GM12878 (cell line): ENCODE measurements around the gene LMAN2L. TPM values are rescaled to one million over a fixed set of nuclear protein-coding genes. Genes with fewer than 3 reads are reported as not detected.
A peak's percentile ranks its signal among the peaks of the same experiment; 100 is the strongest.

Experiments
- ATAC-seq: fragments of 200-7000 bp; cut with Tn5 transposase; 3 replicates; pipeline ENCODE4 v1.9.1; 2020; ENCODE audit warnings: mild to moderate bottlenecking, moderate library complexity
- BruUV-seq: library from RNA; stranded (reverse); fragments of 400-500 nt; replicated peaks from 2 replicates; lab custom pipeline; 2021; lab: Mats Ljungman, UMichigan
- CTCF ChIA-PET: fragments of 300-600 bp; sonication (Branson Sonifier 250); formaldehyde crosslinking; extraction: SDS; loops from one replicate; lab custom pipeline; 2021; ENCODE audit warnings: inconsistent platforms; lab: Yijun Ruan, JAX
- POLR2A ChIA-PET: fragments of 350-600 bp; formaldehyde crosslinking; extraction: SDS; loops from one replicate; lab custom pipeline; 2021; ENCODE audit warnings: inconsistent platforms; lab: Charles Lee
- RAD21 ChIA-PET: fragments of 300-600 bp; sonication (Branson Sonifier 250); formaldehyde crosslinking; loops from one replicate; lab custom pipeline; 2023; ENCODE audit warnings: antibody characterized with exemption; ENCODE audit not compliant: unreplicated experiment; lab: Charles Lee
- SMC1A ChIA-PET: fragments of 300-600 bp; sonication (Branson Sonifier 250); formaldehyde crosslinking; loops from one replicate; lab custom pipeline; 2023; ENCODE audit not compliant: unreplicated experiment, uncharacterized antibody; lab: Charles Lee
- DNase-seq: peaks from one replicate; pipeline ENCODE4 v3.0.0-alpha.2; 2011; ENCODE audit warnings: low read depth, low spot score
- FAIRE-seq: peaks from 3 replicates; lab custom pipeline; 2011; peaks lifted over from hg19 to GRCh38; lab: Jason Lieb, UNC
- H2AFZ ChIP-seq: 2 replicates; pipeline ENCODE4 v1.6.0; 2011; ENCODE audit warnings: low read depth, low read length, control low read depth; ENCODE audit not compliant: control insufficient read depth
- H3K27ac ChIP-seq: 2 replicates; pipeline ENCODE4 v1.5.1; 2011; ENCODE audit warnings: control low read depth; ENCODE audit not compliant: control insufficient read depth, insufficient read depth
- H3K27me3 ChIP-seq, 2 experiments: replicated peaks in 1 of 2; 2 replicates each; pipeline versions ENCODE4 v1.6.0 to v1.6.1; 2011; ENCODE audit warnings: low read length in 1 of 2; ENCODE audit not compliant: control insufficient read depth in 2 of 2, insufficient read depth in 2 of 2
- H3K36me3 ChIP-seq, 2 experiments: 2 replicates each; pipeline ENCODE4 v1.5.1; 2011; ENCODE audit warnings: low read length in 1 of 2; ENCODE audit not compliant: control insufficient read depth in 2 of 2, insufficient read depth in 2 of 2
- H3K4me1 ChIP-seq: 2 replicates; pipeline ENCODE4 v1.6.1; 2011; ENCODE audit warnings: mild to moderate bottlenecking, low read length, moderate library complexity, mixed read lengths; ENCODE audit not compliant: control insufficient read depth, insufficient read depth
- H3K4me2 ChIP-seq: 2 replicates; pipeline ENCODE4 v1.6.0; 2011; ENCODE audit warnings: control low read depth; ENCODE audit not compliant: control insufficient read depth, insufficient read depth
- H3K4me3 ChIP-seq: fragments of 200-600 bp; sonication (generic); 2 replicates; pipeline ENCODE4 v1.5.1; 2016
- H3K79me2 ChIP-seq: 2 replicates; pipeline ENCODE4 v1.6.0; 2011; ENCODE audit warnings: low read length; ENCODE audit not compliant: control insufficient read depth, insufficient read depth
- H3K9ac ChIP-seq: 2 replicates; pipeline ENCODE4 v1.8.0; 2011; ENCODE audit warnings: low read length, control low read depth, mixed read lengths; ENCODE audit not compliant: control insufficient read depth, insufficient read depth
- H3K9me3 ChIP-seq: replicated peaks from 3 replicates; pipeline ENCODE4 v1.5.1; 2011; ENCODE audit warnings: mild to moderate bottlenecking, low read length; ENCODE audit not compliant: control insufficient read depth, insufficient read depth
- H4K20me1 ChIP-seq: 2 replicates; pipeline ENCODE4 v1.6.0; 2011; ENCODE audit not compliant: control insufficient read depth, insufficient read depth
- MXI1 ChIP-seq: fragments of 150-350 bp; IDR thresholded peaks from 2 replicates; pipeline ENCODE4 v1.6.1; 2011; ENCODE audit warnings: low read depth, mild to moderate bottlenecking, inconsistent platforms, low read length, improper control_type of control experiment
- SPI1 ChIP-seq: IDR thresholded peaks from 2 replicates; pipeline ENCODE4 v1.6.1; 2011; ENCODE audit warnings: low read depth, mild to moderate bottlenecking, low read length, moderate library complexity, borderline replicate concordance; ENCODE audit not compliant: insufficient read depth
- ZNF384 ChIP-seq: IDR thresholded peaks from 2 replicates; pipeline ENCODE4 v1.6.1; 2012; ENCODE audit warnings: low read depth, mild to moderate bottlenecking, low read length, improper control_type of control experiment, borderline replicate concordance
- in situ Hi-C: fragments of 300-500 bp; cut with MboI; formaldehyde crosslinking; loops from 9 replicates; pipeline ENCODE4 v1.14.3; 2018; ENCODE audit warnings: mixed read lengths
- intact Hi-C: fragments of 100-400 bp; cut with micrococcal nuclease; formaldehyde crosslinking; loops from one replicate; pipeline ENCODE4 v1.14.2; 2022; ENCODE audit not compliant: unreplicated experiment
- polyA plus RNA-seq, 11 experiments: library from polyadenylated mRNA; depleted of rRNA in 4 of 11; unstranded in 6 of 11; stranded (reverse) in 5 of 11; fragments of >200 nt; fragmentation: Nextera tagmentation in 4 of 11; fragmentation: Illumina TruSeq in 1 of 11; extraction: Ambion mirVana in 4 of 11; extraction: Trizol in 1 of 11; gene quantifications; 1 replicate in 1 of 11; 2 replicates in 10 of 11; pipeline versions ENCODE4 v1.2.1 to v1.2.3, GENCODE V29; 2011 to 2016; ENCODE audit warnings: inconsistent platforms in 2 of 11, missing spikeins in 2 of 11, low read depth in 1 of 11
- total RNA-seq, 4 experiments: library from RNA; depleted of rRNA in 3 of 4; stranded (reverse); fragments of >200 nt in 3 of 4; fragmentation: Illumina TruSeq in 1 of 4; extraction: Trizol in 1 of 4; gene quantifications; 2 replicates each; pipeline versions ENCODE4 v1.2.1 to v1.2.3, GENCODE V29; 2013 to 2021

The LMAN2L gene
- total and polyA plus RNA-seq, 10 of the 15 experiments (the other 5 are each of a cell fraction or from before 2014, with no cell fraction given), result 5.7 to 16.3 (median 10.7) TPM

- no peak for DNase-seq
- POLR2A ChIA-PET, result no interaction called here
- no peak overlapping the region for H3K9ac ChIP-seq
- no peak for FAIRE-seq
- ATAC-seq, result peak; percentile 42
- H3K27ac ChIP-seq, result no peak overlapping the region
- no peaks in the 10 kb centered on the region for H3K27me3 ChIP-seq
- RAD21 ChIA-PET, result no interaction called here
- H3K4me2 ChIP-seq, result no peak overlapping the region
- no peaks in the 10 kb centered on the region for H3K36me3 ChIP-seq
- TF ChIP-seq SPI1, result peak; percentile 91
- TF ChIP-seq MXI1, result no peak
- peak; percentile 75 for TF ChIP-seq ZNF384
- TF ChIP-seq, all 136 proteins: peak for 2
- Histone ChIP-seq H2AFZ (no peak overlapping the region), H3K79me2 (no peaks in the 10 kb centered on the region), H3K9me3 (no peaks in the 10 kb centered on the region), H3K4me1 (no peaks in the 10 kb centered on the region), H3K4me3 (no peak overlapping the region), H4K20me1 (no peaks in the 10 kb centered on the region)
- in situ Hi-C loops, result no loop called here
- ChIA-PET SMC1A (interaction anchor here (1.0 kb wide), 1 partner anchor 12 kb away, joined by 5 read pairs; no protein-coding TSS in a partner anchor), CTCF (interaction anchor here (0.6 to 1.3 kb wide), 2 partner anchors 107 to 455 kb away, joined by 3 to 4 read pairs; no protein-coding TSS in a partner anchor)
- intact Hi-C loops, result no loop called here
- no TSS peak for BruUV-seq
Observed at GRCh38 chr2:96656540-96656939, 83.3 kb downstream of the LMAN2L start.

Other genes starting within 250 kb of the LMAN2L start
Only the 7 nearest of the 10 such genes appear.
- 18.6 and 24.6 TPM in 2 replicates for gene KANSL3, start 101.8 kb downstream of the LMAN2L start, total RNA-seq (2014; rRNA removed)
- gene KANSL3, start 101.8 kb downstream of the LMAN2L start, total RNA-seq (2014; rRNA removed; fragmentation: Illumina TruSeq; extraction: Trizol), result 13.5 and 15.9 TPM in 2 replicates
- gene KANSL3, start 101.8 kb downstream of the LMAN2L start, total RNA-seq (2021), result 25.9 and 26.1 TPM in 2 replicates
- 13.6 and 14.9 TPM in 2 replicates for gene KANSL3, start 101.8 kb downstream of the LMAN2L start, polyA plus RNA-seq (2011; rRNA removed)
- 15.0 and 18.0 TPM in 2 replicates for gene KANSL3, start 101.8 kb downstream of the LMAN2L start, polyA plus RNA-seq (2014; fragmentation: Illumina TruSeq; extraction: Trizol)
- 1 to 10 TPM; 5.6 to 6.6 TPM for gene KANSL3, start 101.8 kb downstream of the LMAN2L start, polyA plus RNA-seq (2014; fragmentation: Nextera tagmentation; extraction: Ambion mirVana)
- gene KANSL3, start 101.8 kb downstream of the LMAN2L start, polyA plus RNA-seq (2014; rRNA removed), result 18.3 and 20.0 TPM in 2 replicates
- 10 to 100 TPM; 14.1 to 17.5 TPM for gene KANSL3, start 101.8 kb downstream of the LMAN2L start, polyA plus RNA-seq (2016; fragmentation: Nextera tagmentation; extraction: Ambion mirVana)
- gene FER1L5, start 97.3 kb downstream of the LMAN2L start, total RNA-seq (2014; rRNA removed), result not detected in 2 replicates
- gene FER1L5, start 97.3 kb downstream of the LMAN2L start, total RNA-seq (2014; rRNA removed; fragmentation: Illumina TruSeq; extraction: Trizol), result not detected in 2 replicates
- gene FER1L5, start 97.3 kb downstream of the LMAN2L start, total RNA-seq (2021), result not detected in 2 replicates
- not detected in 2 replicates for gene FER1L5, start 97.3 kb downstream of the LMAN2L start, polyA plus RNA-seq (2011; rRNA removed)
- not detected in 2 replicates for gene FER1L5, start 97.3 kb downstream of the LMAN2L start, polyA plus RNA-seq (2014; fragmentation: Illumina TruSeq; extraction: Trizol)
- gene FER1L5, start 97.3 kb downstream of the LMAN2L start, polyA plus RNA-seq (2014; fragmentation: Nextera tagmentation; extraction: Ambion mirVana), result not detected
- not detected in 2 replicates for gene FER1L5, start 97.3 kb downstream of the LMAN2L start, polyA plus RNA-seq (2014; rRNA removed)
- gene FER1L5, start 97.3 kb downstream of the LMAN2L start, polyA plus RNA-seq (2016; fragmentation: Nextera tagmentation; extraction: Ambion mirVana), result not detected
- gene CNNM4, start 20.8 kb upstream of the LMAN2L start, total RNA-seq (2014; rRNA removed), result 6.6 and 9.0 TPM in 2 replicates
- gene CNNM4, start 20.8 kb upstream of the LMAN2L start, total RNA-seq (2014; rRNA removed; fragmentation: Illumina TruSeq; extraction: Trizol), result 6.4 and 7.2 TPM in 2 replicates
- gene CNNM4, start 20.8 kb upstream of the LMAN2L start, total RNA-seq (2021), result 13.8 and 14.4 TPM in 2 replicates
- 5.3 and 10.1 TPM in 2 replicates for gene CNNM4, start 20.8 kb upstream of the LMAN2L start, polyA plus RNA-seq (2011; rRNA removed)
- gene CNNM4, start 20.8 kb upstream of the LMAN2L start, polyA plus RNA-seq (2014; fragmentation: Illumina TruSeq; extraction: Trizol), result 12.6 and 13.7 TPM in 2 replicates
- gene CNNM4, start 20.8 kb upstream of the LMAN2L start, polyA plus RNA-seq (2014; fragmentation: Nextera tagmentation; extraction: Ambion mirVana), result 1 to 10 TPM; 2.4 to 2.8 TPM
- gene CNNM4, start 20.8 kb upstream of the LMAN2L start, polyA plus RNA-seq (2014; rRNA removed), result 10.1 and 10.4 TPM in 2 replicates
- 1 to 10 TPM; 2.7 to 7.2 TPM for gene CNNM4, start 20.8 kb upstream of the LMAN2L start, polyA plus RNA-seq (2016; fragmentation: Nextera tagmentation; extraction: Ambion mirVana)
- gene CNNM3, start 76.2 kb upstream of the LMAN2L start, total RNA-seq (2014; rRNA removed), result 4.0 and 4.7 TPM in 2 replicates
- gene CNNM3, start 76.2 kb upstream of the LMAN2L start, total RNA-seq (2014; rRNA removed; fragmentation: Illumina TruSeq; extraction: Trizol), result 2.8 and 3.2 TPM in 2 replicates
- 14.3 and 14.9 TPM in 2 replicates for gene CNNM3, start 76.2 kb upstream of the LMAN2L start, total RNA-seq (2021)
- gene CNNM3, start 76.2 kb upstream of the LMAN2L start, polyA plus RNA-seq (2011; rRNA removed), result 3.2 and 9.6 TPM in 2 replicates
- 1.8 and 7.9 TPM in 2 replicates for gene CNNM3, start 76.2 kb upstream of the LMAN2L start, polyA plus RNA-seq (2014; fragmentation: Illumina TruSeq; extraction: Trizol)
- gene CNNM3, start 76.2 kb upstream of the LMAN2L start, polyA plus RNA-seq (2014; fragmentation: Nextera tagmentation; extraction: Ambion mirVana), result 1 to 10 TPM in 1 of 2 experiments, under 1 TPM in 1; 0.72 to 1.9 TPM
- gene CNNM3, start 76.2 kb upstream of the LMAN2L start, polyA plus RNA-seq (2014; rRNA removed), result 7.6 and 9.5 TPM in 2 replicates
- gene CNNM3, start 76.2 kb upstream of the LMAN2L start, polyA plus RNA-seq (2016; fragmentation: Nextera tagmentation; extraction: Ambion mirVana), result 1 to 10 TPM; 2.6 to 3.0 TPM
- gene ANKRD23, start 104.0 kb upstream of the LMAN2L start, total RNA-seq (2014; rRNA removed), result 2.7 and 3.3 TPM in 2 replicates
- gene ANKRD23, start 104.0 kb upstream of the LMAN2L start, total RNA-seq (2014; rRNA removed; fragmentation: Illumina TruSeq; extraction: Trizol), result 2.6 and 2.8 TPM in 2 replicates
- gene ANKRD23, start 104.0 kb upstream of the LMAN2L start, total RNA-seq (2021), result 3.5 and 3.9 TPM in 2 replicates
- 1.7 and 2.3 TPM in 2 replicates for gene ANKRD23, start 104.0 kb upstream of the LMAN2L start, polyA plus RNA-seq (2011; rRNA removed)
- gene ANKRD23, start 104.0 kb upstream of the LMAN2L start, polyA plus RNA-seq (2014; fragmentation: Illumina TruSeq; extraction: Trizol), result 1.5 and 2.0 TPM in 2 replicates
- gene ANKRD23, start 104.0 kb upstream of the LMAN2L start, polyA plus RNA-seq (2014; fragmentation: Nextera tagmentation; extraction: Ambion mirVana), result under 1 TPM; 0.34 to 0.77 TPM
- 5.3 and 6.2 TPM in 2 replicates for gene ANKRD23, start 104.0 kb upstream of the LMAN2L start, polyA plus RNA-seq (2014; rRNA removed)
- gene ANKRD23, start 104.0 kb upstream of the LMAN2L start, polyA plus RNA-seq (2016; fragmentation: Nextera tagmentation; extraction: Ambion mirVana), result 1 to 10 TPM; 2.6 to 2.8 TPM
- gene ANKRD39, start 118.0 kb upstream of the LMAN2L start, total RNA-seq (2014; rRNA removed), result 30.0 and 32.1 TPM in 2 replicates
- gene ANKRD39, start 118.0 kb upstream of the LMAN2L start, total RNA-seq (2014; rRNA removed; fragmentation: Illumina TruSeq; extraction: Trizol), result 11.2 and 11.5 TPM in 2 replicates
- gene ANKRD39, start 118.0 kb upstream of the LMAN2L start, total RNA-seq (2021), result 23.0 and 24.9 TPM in 2 replicates
- 9.1 and 18.6 TPM in 2 replicates for gene ANKRD39, start 118.0 kb upstream of the LMAN2L start, polyA plus RNA-seq (2011; rRNA removed)
- 1.8 and 7.4 TPM in 2 replicates for gene ANKRD39, start 118.0 kb upstream of the LMAN2L start, polyA plus RNA-seq (2014; fragmentation: Illumina TruSeq; extraction: Trizol)
- gene ANKRD39, start 118.0 kb upstream of the LMAN2L start, polyA plus RNA-seq (2014; fragmentation: Nextera tagmentation; extraction: Ambion mirVana), result 10 to 100 TPM; 18.0 to 22.5 TPM
- 31.8 and 37.9 TPM in 2 replicates for gene ANKRD39, start 118.0 kb upstream of the LMAN2L start, polyA plus RNA-seq (2014; rRNA removed)
- 10 to 100 TPM; 30.3 to 36.2 TPM for gene ANKRD39, start 118.0 kb upstream of the LMAN2L start, polyA plus RNA-seq (2016; fragmentation: Nextera tagmentation; extraction: Ambion mirVana)
- gene SEMA4C, start 130.0 kb upstream of the LMAN2L start, total RNA-seq (2014; rRNA removed), result 15.8 and 16.5 TPM in 2 replicates
- gene SEMA4C, start 130.0 kb upstream of the LMAN2L start, total RNA-seq (2014; rRNA removed; fragmentation: Illumina TruSeq; extraction: Trizol), result 6.3 and 7.2 TPM in 2 replicates
- gene SEMA4C, start 130.0 kb upstream of the LMAN2L start, total RNA-seq (2021), result 21.6 and 26.1 TPM in 2 replicates
- 10.6 and 20.8 TPM in 2 replicates for gene SEMA4C, start 130.0 kb upstream of the LMAN2L start, polyA plus RNA-seq (2011; rRNA removed)
- 3.8 and 6.5 TPM in 2 replicates for gene SEMA4C, start 130.0 kb upstream of the LMAN2L start, polyA plus RNA-seq (2014; fragmentation: Illumina TruSeq; extraction: Trizol)
- gene SEMA4C, start 130.0 kb upstream of the LMAN2L start, polyA plus RNA-seq (2014; fragmentation: Nextera tagmentation; extraction: Ambion mirVana), result under 1 TPM; 0.06 to 0.18 TPM
- gene SEMA4C, start 130.0 kb upstream of the LMAN2L start, polyA plus RNA-seq (2014; rRNA removed), result 17.5 and 18.0 TPM in 2 replicates
- 1 to 10 TPM; 5.3 to 6.4 TPM for gene SEMA4C, start 130.0 kb upstream of the LMAN2L start, polyA plus RNA-seq (2016; fragmentation: Nextera tagmentation; extraction: Ambion mirVana)